Measurements from ENCODE around the gene SIGLEC11.
"Not testable (repeated sequence)": the region's sequence is repeated elsewhere in the genome, so short reads cannot be mapped to it uniquely, and the experiment has no call there.

The SIGLEC11 gene, protein sequence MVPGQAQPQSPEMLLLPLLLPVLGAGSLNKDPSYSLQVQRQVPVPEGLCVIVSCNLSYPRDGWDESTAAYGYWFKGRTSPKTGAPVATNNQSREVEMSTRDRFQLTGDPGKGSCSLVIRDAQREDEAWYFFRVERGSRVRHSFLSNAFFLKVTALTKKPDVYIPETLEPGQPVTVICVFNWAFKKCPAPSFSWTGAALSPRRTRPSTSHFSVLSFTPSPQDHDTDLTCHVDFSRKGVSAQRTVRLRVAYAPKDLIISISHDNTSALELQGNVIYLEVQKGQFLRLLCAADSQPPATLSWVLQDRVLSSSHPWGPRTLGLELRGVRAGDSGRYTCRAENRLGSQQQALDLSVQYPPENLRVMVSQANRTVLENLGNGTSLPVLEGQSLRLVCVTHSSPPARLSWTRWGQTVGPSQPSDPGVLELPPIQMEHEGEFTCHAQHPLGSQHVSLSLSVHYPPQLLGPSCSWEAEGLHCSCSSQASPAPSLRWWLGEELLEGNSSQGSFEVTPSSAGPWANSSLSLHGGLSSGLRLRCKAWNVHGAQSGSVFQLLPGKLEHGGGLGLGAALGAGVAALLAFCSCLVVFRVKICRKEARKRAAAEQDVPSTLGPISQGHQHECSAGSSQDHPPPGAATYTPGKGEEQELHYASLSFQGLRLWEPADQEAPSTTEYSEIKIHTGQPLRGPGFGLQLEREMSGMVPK
- total RNA-seq = 0 to 0.58 (median 0.09) reads per million in 3 donors

DNA sequence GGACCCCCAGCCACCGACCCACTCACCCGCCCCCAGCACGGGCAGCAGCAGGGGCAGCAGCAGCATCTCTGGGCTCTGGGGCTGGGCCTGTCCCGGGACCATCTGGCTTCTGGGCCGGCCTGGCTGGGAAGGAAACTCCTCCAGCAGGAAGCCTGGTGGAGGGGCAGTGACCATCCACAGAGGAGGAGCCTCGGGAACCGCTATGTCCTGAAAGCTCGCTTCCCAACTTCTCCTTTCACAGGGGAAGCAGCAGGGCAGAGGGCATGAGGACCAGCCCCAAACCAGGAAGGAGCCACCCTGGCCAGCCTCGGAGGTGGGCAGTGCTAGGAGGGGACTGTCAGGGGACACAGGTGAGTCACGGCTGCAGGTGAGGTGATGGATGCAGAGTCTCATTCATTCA lies at the start of gene SIGLEC11:
SIGLEC11 (minus strand) TSS at position 193 of the 400 bp plus-strand sequence; CDS start at position 102, 91 bp downstream.
- not testable (repeated sequence) for H3K4me3 ChIP-seq (ENCODE audit: insufficient read depth, low read depth, low read length, poor library complexity, severe bottlenecking); H3K27me3 ChIP-seq (replicated peaks; ENCODE audit: control insufficient read depth, insufficient read depth, low read length, poor library complexity, severe bottlenecking); H3K27ac ChIP-seq (ENCODE audit: insufficient read depth, low read length, poor library complexity, severe bottlenecking); H3K9me3 ChIP-seq (ENCODE audit: control insufficient read depth, low read length); DNase-seq; H3K36me3 ChIP-seq (ENCODE audit: control insufficient read depth, insufficient read depth, low read length); H3K4me1 ChIP-seq (ENCODE audit: control insufficient read depth, insufficient read depth, low read length, poor library complexity, severe bottlenecking)

DNA sequence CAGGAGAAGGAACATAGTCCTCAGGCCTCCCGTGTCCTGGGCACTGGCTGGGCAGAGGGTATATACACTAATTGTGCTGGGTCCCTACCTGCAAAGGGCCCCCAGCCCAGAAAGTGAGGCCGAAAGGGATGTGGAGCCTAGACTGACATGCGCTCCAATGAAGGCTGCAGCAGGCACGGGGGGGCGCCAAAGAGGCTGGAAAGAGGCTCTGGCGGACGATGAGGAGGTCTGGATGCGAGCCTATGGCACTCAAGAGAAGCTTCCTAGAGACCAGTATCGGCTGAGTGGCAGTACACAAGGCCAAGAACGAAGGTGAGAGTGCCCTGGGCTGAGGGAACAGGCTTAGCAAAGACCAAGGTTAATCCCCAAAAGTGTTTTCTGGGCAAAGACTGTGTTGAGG lies 47.6 kb upstream of the SIGLEC11 start:
- H3K27ac ChIP-seq (ENCODE audit: insufficient read depth, low read length, poor library complexity, severe bottlenecking) = no peak overlapping the region
- no peaks in the 10 kb centered on the region for H3K9me3 ChIP-seq (ENCODE audit: control insufficient read depth, low read length)
- DNase-seq = no peak
- H3K4me1 ChIP-seq (ENCODE audit: control insufficient read depth, insufficient read depth, low read length, poor library complexity, severe bottlenecking) = peaks cover 9% of the 10 kb centered on the region
- H3K36me3 ChIP-seq (ENCODE audit: control insufficient read depth, insufficient read depth, low read length) = peaks cover 58% of the 10 kb centered on the region
- H3K4me3 ChIP-seq (ENCODE audit: insufficient read depth, low read depth, low read length, poor library complexity, severe bottlenecking) = no peak overlapping the region
- H3K27me3 ChIP-seq (replicated peaks; ENCODE audit: control insufficient read depth, insufficient read depth, low read length, poor library complexity, severe bottlenecking) = no peaks in the 10 kb centered on the region

DNA sequence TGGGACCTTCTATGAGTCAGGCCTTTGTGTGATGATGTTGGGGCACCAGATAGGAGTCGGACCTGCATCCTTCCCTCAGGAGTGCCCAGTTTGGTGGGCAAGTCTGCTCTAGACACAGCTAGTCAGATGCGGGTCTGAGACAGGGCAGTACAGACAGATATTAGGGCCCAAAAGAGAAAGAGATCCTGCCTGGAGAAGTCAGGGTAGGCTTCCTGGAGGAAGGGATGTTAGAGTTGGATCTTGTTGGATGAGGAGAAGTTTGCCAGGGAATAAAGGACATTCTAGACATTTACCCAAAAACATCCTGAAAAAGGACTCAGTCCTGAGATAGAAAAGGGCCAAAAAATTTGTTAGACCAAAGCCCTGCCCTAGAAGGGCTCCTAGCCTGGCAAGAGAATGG lies 47.0 kb upstream of the SIGLEC11 start:
- Histone ChIP-seq H3K36me3 (ENCODE audit: control insufficient read depth, insufficient read depth, low read length) (peaks cover 58% of the 10 kb centered on the region), H3K4me1 (ENCODE audit: control insufficient read depth, insufficient read depth, low read length, poor library complexity, severe bottlenecking) (peaks cover 9% of the 10 kb centered on the region), H3K4me3 (ENCODE audit: insufficient read depth, low read depth, low read length, poor library complexity, severe bottlenecking) (no peak overlapping the region), H3K27me3 (replicated peaks; ENCODE audit: control insufficient read depth, insufficient read depth, low read length, poor library complexity, severe bottlenecking) (no peaks in the 10 kb centered on the region), H3K27ac (ENCODE audit: insufficient read depth, low read length, poor library complexity, severe bottlenecking) (no peak overlapping the region), H3K9me3 (ENCODE audit: control insufficient read depth, low read length) (no peaks in the 10 kb centered on the region)
- no peak for DNase-seq

DNA sequence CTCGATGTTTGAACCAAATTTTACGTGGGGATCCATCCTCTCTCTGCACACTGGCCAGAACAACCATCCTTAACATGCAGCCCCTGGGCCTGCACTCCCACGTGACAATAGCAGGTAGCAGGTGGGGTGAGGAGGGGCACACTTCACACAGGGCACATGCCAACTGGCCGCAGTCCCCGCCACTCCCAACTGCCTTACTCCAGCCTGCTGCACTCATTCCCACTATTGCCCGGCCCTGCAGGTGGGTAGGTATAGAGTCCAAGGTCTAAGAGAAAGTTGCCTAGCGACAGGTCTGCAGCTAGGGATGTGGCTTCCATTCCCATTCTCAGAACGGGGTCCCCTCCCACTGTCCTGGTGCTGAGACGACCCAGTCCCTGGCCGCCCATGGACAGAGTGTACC lies 46.2 kb upstream of the SIGLEC11 start:
- DNase-seq = no peak

DNA sequence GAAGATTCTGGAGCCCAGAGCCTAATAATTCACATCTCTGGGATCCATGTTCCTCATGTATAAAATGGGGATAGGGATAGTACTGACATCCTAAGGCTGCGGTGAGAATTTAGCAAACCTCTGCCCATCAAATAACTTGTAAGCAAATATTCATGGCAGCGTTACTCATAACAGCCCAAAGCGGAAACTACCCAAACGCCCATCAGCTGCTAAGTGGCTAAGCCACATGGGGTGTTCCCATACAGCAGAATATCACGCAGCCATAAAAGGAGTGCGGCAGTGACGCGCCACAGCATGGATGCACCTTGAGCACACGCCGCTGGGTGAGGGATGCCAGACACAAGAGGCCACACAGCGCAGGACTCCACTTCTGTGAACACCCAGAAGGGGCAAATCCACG lies 44.5 kb upstream of the SIGLEC11 start:
- no peak for DNase-seq
- no peak overlapping the region for H3K4me3 ChIP-seq (ENCODE audit: insufficient read depth, low read depth, low read length, poor library complexity, severe bottlenecking)
- H3K4me1 ChIP-seq (ENCODE audit: control insufficient read depth, insufficient read depth, low read length, poor library complexity, severe bottlenecking) = peaks cover 9% of the 10 kb centered on the region
- H3K27ac ChIP-seq (ENCODE audit: insufficient read depth, low read length, poor library complexity, severe bottlenecking) = no peak overlapping the region
- no peaks in the 10 kb centered on the region for H3K9me3 ChIP-seq (ENCODE audit: control insufficient read depth, low read length)
- no peaks in the 10 kb centered on the region for H3K27me3 ChIP-seq (replicated peaks; ENCODE audit: control insufficient read depth, insufficient read depth, low read length, poor library complexity, severe bottlenecking)
- peaks cover 78% of the 10 kb centered on the region for H3K36me3 ChIP-seq (ENCODE audit: control insufficient read depth, insufficient read depth, low read length)

More for the DNA sequence above, 46.2 kb upstream of the SIGLEC11 start:
- no peaks in the 10 kb centered on the region for H3K27me3 ChIP-seq (replicated peaks; ENCODE audit: control insufficient read depth, insufficient read depth, low read length, poor library complexity, severe bottlenecking)
- H3K4me1 ChIP-seq (ENCODE audit: control insufficient read depth, insufficient read depth, low read length, poor library complexity, severe bottlenecking) = peaks cover 9% of the 10 kb centered on the region
- no peak overlapping the region for H3K27ac ChIP-seq (ENCODE audit: insufficient read depth, low read length, poor library complexity, severe bottlenecking)
- H3K36me3 ChIP-seq (ENCODE audit: control insufficient read depth, insufficient read depth, low read length) = peaks cover 66% of the 10 kb centered on the region
- no peak overlapping the region for H3K4me3 ChIP-seq (ENCODE audit: insufficient read depth, low read depth, low read length, poor library complexity, severe bottlenecking)
- H3K9me3 ChIP-seq (ENCODE audit: control insufficient read depth, low read length) = no peaks in the 10 kb centered on the region

DNA sequence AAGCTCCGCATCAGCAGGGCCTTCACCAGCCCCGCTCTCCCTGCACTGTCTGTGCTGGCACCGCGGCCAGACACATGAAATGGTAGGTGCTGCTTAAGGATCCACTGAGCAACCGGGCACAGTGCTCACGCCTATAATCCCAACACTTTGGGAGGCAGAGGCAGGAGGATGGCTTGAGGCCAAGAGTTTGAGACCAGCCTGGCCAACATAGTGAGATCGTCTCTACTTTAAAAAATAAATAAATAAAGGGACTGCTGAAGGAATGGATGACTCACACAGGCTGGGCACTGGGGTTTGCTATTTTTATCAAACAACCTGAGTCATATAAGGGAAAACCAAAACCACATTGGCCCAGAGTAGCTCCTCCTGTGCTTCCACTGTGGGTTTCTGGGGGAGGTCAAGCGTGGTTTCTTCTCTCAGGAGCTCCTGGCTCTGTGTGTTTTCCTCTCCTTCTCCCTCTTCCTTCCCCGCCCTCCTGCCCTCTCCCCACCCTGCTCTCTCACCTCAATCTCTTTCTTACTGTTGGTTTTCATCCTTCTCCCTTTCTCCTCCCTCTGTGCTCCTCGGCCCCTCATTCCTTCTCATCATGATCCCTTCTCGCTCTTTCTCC lies 42.9 kb upstream of the SIGLEC11 start:
- DNase-seq = no peak
- peaks cover 88% of the 10 kb centered on the region for H3K36me3 ChIP-seq (ENCODE audit: control insufficient read depth, insufficient read depth, low read length)
- H3K4me1 ChIP-seq (ENCODE audit: control insufficient read depth, insufficient read depth, low read length, poor library complexity, severe bottlenecking) = peaks cover 9% of the 10 kb centered on the region
- H3K27me3 ChIP-seq (replicated peaks; ENCODE audit: control insufficient read depth, insufficient read depth, low read length, poor library complexity, severe bottlenecking) = no peaks in the 10 kb centered on the region
- H3K4me3 ChIP-seq (ENCODE audit: insufficient read depth, low read depth, low read length, poor library complexity, severe bottlenecking) = no peak overlapping the region
- no peaks in the 10 kb centered on the region for H3K9me3 ChIP-seq (ENCODE audit: control insufficient read depth, low read length)
- H3K27ac ChIP-seq (ENCODE audit: insufficient read depth, low read length, poor library complexity, severe bottlenecking) = no peak overlapping the region

DNA sequence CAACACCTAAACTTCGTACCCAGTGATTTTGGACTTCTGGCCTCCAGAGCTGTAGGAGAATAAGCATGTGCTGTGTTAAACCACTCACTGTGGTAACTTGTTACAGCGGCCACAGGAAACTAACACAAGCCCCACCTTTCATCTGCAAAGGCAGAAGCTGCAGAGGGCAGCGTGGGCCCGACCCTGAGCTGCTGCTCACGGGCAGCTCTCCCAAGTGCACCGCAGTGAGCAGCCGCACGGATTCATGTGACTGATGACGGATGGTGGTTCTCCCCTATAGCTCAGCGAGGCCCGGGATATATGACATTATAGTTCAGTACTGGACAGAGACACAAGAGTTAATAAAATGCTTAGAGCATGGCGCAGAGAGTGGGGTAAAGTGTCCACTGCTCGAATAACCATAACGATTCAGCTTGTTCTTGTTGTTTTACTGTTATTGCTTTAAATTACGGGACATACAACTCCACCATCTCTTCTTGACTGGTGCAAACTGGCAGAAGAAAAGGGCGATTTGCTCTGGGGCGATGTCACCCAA lies 42.3 kb upstream of the SIGLEC11 start:
- DNase-seq = no peak

DNA sequence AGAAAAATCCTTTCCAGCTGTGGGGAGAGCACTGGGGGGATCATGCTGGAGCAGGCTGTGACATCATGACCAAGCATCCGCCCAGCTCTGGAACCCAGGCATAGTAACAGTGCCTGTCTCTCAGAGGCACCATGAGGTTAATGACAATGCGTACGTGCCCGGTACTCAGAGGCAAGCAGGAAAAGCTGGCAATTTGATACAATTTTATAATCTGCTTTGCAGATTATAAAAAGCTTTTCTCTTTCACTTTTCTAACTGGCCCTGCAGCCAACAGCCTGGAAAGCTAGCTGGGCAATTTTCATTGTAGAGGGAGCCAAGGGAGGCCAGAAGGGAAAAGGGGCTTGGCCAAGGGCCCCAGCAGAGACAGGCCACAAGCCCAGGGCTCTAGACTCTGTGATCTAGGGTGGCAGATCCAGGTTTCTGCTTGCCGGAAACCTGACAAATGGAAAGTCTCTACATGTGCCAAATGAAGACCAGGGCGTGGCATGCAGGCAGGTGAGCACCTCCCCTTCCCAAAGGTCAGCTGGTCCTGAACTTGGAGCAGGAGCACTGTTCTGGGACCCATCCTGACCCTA lies 41.5 kb upstream of the SIGLEC11 start:
- Histone ChIP-seq H3K9me3 (ENCODE audit: control insufficient read depth, low read length) (no peaks in the 10 kb centered on the region), H3K4me1 (ENCODE audit: control insufficient read depth, insufficient read depth, low read length, poor library complexity, severe bottlenecking) (peaks cover 9% of the 10 kb centered on the region), H3K36me3 (ENCODE audit: control insufficient read depth, insufficient read depth, low read length) (peaks cover 80% of the 10 kb centered on the region), H3K27ac (ENCODE audit: insufficient read depth, low read length, poor library complexity, severe bottlenecking) (no peak overlapping the region), H3K4me3 (ENCODE audit: insufficient read depth, low read depth, low read length, poor library complexity, severe bottlenecking) (no peak overlapping the region), H3K27me3 (replicated peaks; ENCODE audit: control insufficient read depth, insufficient read depth, low read length, poor library complexity, severe bottlenecking) (no peaks in the 10 kb centered on the region)
- DNase-seq = no peak

More for the DNA sequence above, 42.3 kb upstream of the SIGLEC11 start:
- Histone ChIP-seq H3K4me1 (ENCODE audit: control insufficient read depth, insufficient read depth, low read length, poor library complexity, severe bottlenecking) (peaks cover 9% of the 10 kb centered on the region), H3K4me3 (ENCODE audit: insufficient read depth, low read depth, low read length, poor library complexity, severe bottlenecking) (no peak overlapping the region), H3K27ac (ENCODE audit: insufficient read depth, low read length, poor library complexity, severe bottlenecking) (no peak overlapping the region), H3K27me3 (replicated peaks; ENCODE audit: control insufficient read depth, insufficient read depth, low read length, poor library complexity, severe bottlenecking) (no peaks in the 10 kb centered on the region), H3K36me3 (ENCODE audit: control insufficient read depth, insufficient read depth, low read length) (peaks cover 84% of the 10 kb centered on the region), H3K9me3 (ENCODE audit: control insufficient read depth, low read length) (no peaks in the 10 kb centered on the region)

DNA sequence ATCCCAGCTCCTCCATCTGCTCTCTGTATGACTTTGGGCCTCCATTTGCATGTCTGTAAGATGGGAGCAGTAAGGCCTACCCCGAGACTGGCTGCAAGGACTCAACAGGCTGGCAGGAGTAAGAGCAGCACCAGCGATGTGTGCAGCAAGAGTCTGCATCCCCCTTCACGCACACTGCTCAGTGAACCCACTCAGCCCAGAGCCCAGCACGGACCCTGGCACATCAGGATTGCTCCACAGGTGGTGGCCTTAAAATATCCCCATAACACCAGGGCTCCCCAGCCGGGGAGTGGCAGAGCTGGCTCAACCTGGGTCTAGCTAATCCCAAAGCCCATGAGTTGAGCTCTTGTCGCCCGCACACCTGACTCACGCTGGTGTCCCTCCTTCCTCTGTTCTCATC lies 40.8 kb upstream of the SIGLEC11 start:
- H3K36me3 ChIP-seq (ENCODE audit: control insufficient read depth, insufficient read depth, low read length) = peaks cover 80% of the 10 kb centered on the region
- no peak overlapping the region for H3K4me3 ChIP-seq (ENCODE audit: insufficient read depth, low read depth, low read length, poor library complexity, severe bottlenecking)
- no peak for DNase-seq
- H3K27ac ChIP-seq (ENCODE audit: insufficient read depth, low read length, poor library complexity, severe bottlenecking) = no peak overlapping the region
- H3K9me3 ChIP-seq (ENCODE audit: control insufficient read depth, low read length) = no peaks in the 10 kb centered on the region
- H3K27me3 ChIP-seq (replicated peaks; ENCODE audit: control insufficient read depth, insufficient read depth, low read length, poor library complexity, severe bottlenecking) = no peaks in the 10 kb centered on the region
- H3K4me1 ChIP-seq (ENCODE audit: control insufficient read depth, insufficient read depth, low read length, poor library complexity, severe bottlenecking) = peaks cover 9% of the 10 kb centered on the region
